Duodenal mucosa (tissue), 2 donors: ENCODE results near the gene TMEM132C.

Source experiments
- H3K27ac ChIP-seq: one replicate; pipeline ENCODE4 v1.7.0; 2013; ENCODE audit warnings: low read depth, low read length
- H3K27me3 ChIP-seq, 2 donors: one replicate each; pipeline ENCODE4 v1.7.0; 2013; ENCODE audit warnings: low read length in 2 of 2, control low read depth in 1 of 2; ENCODE audit not compliant: insufficient read depth in 2 of 2, control insufficient read depth in 1 of 2
- H3K36me3 ChIP-seq, 2 donors: one replicate each; pipeline ENCODE4 v1.7.0; 2013; ENCODE audit warnings: low read length in 2 of 2, control low read depth in 1 of 2; ENCODE audit not compliant: insufficient read depth in 2 of 2, control insufficient read depth in 1 of 2
- H3K4me1 ChIP-seq, 2 donors: one replicate each; pipeline ENCODE4 v1.7.0; 2013; ENCODE audit warnings: low read length in 2 of 2, control low read depth in 1 of 2; ENCODE audit not compliant: insufficient read depth in 2 of 2, control insufficient read depth in 1 of 2
- H3K4me3 ChIP-seq, 2 donors: one replicate each; pipeline ENCODE4 v1.7.0; 2013; ENCODE audit warnings: low read length in 2 of 2, low read depth in 1 of 2
- H3K9ac ChIP-seq, 2 donors: one replicate each; pipeline ENCODE4 v1.7.0; 2013; ENCODE audit warnings: low read length in 2 of 2, low read depth in 1 of 2
- H3K9me3 ChIP-seq, 2 donors: one replicate each; pipeline ENCODE4 v1.7.0; 2013; ENCODE audit warnings: low read length in 2 of 2, control low read depth in 1 of 2; ENCODE audit not compliant: control insufficient read depth in 1 of 2

TMEM132C gene

DNA sequence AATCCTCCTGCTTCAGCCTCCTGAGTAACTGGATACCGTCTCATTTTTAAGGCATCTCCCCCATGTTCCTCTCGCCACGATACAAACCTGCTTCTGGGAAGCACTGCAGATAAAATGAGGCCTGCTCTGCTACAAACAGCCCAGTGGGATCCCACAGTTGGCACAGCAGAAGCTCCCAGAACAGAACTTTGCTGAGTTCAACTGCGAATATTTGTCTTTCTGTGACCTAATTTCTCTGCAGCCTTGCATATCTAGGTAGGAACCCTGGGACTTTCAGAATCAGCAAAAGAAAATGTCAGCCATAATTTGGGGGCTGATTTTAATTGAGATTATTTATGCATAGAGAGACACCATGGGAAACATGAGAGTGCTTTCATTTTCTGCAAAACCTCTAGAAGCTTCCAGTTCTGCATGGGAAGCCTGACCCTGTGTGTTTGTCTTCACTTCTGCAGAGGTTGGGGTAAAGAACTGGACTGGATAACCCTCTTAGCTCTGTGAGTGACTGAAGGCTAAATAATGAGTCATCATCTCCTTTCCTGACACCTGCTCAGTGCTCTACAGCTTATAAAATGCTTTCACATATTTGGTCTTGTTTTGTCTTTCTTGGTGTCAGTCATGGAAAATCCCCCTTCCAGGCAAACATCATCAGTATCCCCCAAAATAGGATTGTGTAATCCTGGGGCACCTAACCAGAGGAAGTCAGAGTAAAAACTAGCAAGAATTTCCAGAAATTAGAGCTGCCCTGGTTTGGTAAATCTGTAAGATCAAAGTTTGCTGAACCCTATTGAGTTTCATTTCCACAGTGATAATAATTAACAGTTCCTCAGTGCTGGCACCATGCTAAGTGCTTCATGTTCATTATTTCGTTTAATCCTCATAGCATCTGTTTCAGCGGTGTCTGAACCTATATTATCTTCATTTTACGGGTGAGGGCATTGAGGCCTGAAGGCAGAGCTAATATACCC, 371.0 kb downstream of the TMEM132C start:
- Histone ChIP-seq H3K36me3 (no peaks in the 10 kb centered on the region), H3K9me3 (peaks cover 0 to 2% of the 10 kb centered on the region in 2 donors), H3K4me1 (peaks cover 7 to 10% of the 10 kb centered on the region in 2 donors), H3K4me3 (peak overlapping the region in 1 of 2 donors; percentile 2), H3K27me3 (no peaks in the 10 kb centered on the region), H3K27ac (no peak overlapping the region), H3K9ac (no peak overlapping the region)

- Histone ChIP-seq H3K4me1 (peaks cover 7 to 12% of the 10 kb centered on the region in 2 donors), H3K27ac (no peak overlapping the region), H3K9me3 (peaks cover 0 to 2% of the 10 kb centered on the region in 2 donors), H3K36me3 (no peaks in the 10 kb centered on the region), H3K9ac (no peak overlapping the region), H3K4me3 (no peak overlapping the region), H3K27me3 (no peaks in the 10 kb centered on the region)
These were observed 372.1 kb downstream of the TMEM132C start for GRCh38 chr12:128639089-128639488.

DNA sequence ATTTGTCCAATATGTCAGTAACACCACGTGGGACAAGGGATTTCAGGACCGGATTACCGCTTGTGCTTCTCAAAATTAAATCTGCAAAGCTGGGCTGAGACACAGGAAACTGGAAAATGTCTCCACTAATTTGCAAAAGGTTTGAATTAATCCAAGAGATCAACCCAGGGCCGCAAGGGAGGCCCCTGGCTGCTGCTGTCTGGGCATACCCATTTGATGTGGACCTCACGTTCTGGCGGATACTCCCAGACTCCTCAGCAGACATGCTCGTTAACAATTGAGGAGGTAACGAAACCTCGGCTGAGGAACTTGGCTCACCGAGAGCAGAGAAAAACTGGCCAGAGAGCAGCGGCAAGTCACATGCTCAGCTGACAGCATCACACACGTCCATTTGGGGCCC, 376.2 kb downstream of the TMEM132C start:
- Histone ChIP-seq H3K9ac (no peak overlapping the region), H3K4me1 (peaks cover under 1 to 8% of the 10 kb centered on the region in 2 donors)

GRCh38 chr12:128644664-128645296, 377.8 kb downstream of the TMEM132C start:
- Histone ChIP-seq H3K27me3 (no peaks in the 10 kb centered on the region), H3K4me3 (no peak overlapping the region), H3K27ac (no peak overlapping the region), H3K9me3 (no peaks in the 10 kb centered on the region), H3K36me3 (no peaks in the 10 kb centered on the region), H3K9ac (no peak overlapping the region), H3K4me1 (peaks cover 0 to 7% of the 10 kb centered on the region in 2 donors)

More for the DNA sequence above, 376.2 kb downstream of the TMEM132C start:
- Histone ChIP-seq H3K36me3 (no peaks in the 10 kb centered on the region), H3K27ac (no peak overlapping the region), H3K27me3 (no peaks in the 10 kb centered on the region), H3K9me3 (peaks cover 0 to 2% of the 10 kb centered on the region in 2 donors), H3K4me3 (no peak overlapping the region)

GRCh38 chr12:128649902-128650301, 382.9 kb downstream of the TMEM132C start:
- H3K27me3 ChIP-seq: no peaks in the 10 kb centered on the region
- H3K9me3 ChIP-seq: no peaks in the 10 kb centered on the region
- H3K9ac ChIP-seq: no peak overlapping the region
- no peak overlapping the region for H3K27ac ChIP-seq
- no peak overlapping the region for H3K4me3 ChIP-seq
- no peaks in the 10 kb centered on the region for H3K36me3 ChIP-seq
- H3K4me1 ChIP-seq: no peaks in the 10 kb centered on the region

- no peaks in the 10 kb centered on the region for H3K9me3 ChIP-seq
These were observed 385.3 kb downstream of the TMEM132C start for GRCh38 chr12:128652136-128652751.

GRCh38 chr12:128654468-128654867, 387.5 kb downstream of the TMEM132C start:
- no peaks in the 10 kb centered on the region for H3K9me3 ChIP-seq
- H3K27ac ChIP-seq: no peak overlapping the region
- no peak overlapping the region for H3K4me3 ChIP-seq
- no peak overlapping the region for H3K9ac ChIP-seq
- no peaks in the 10 kb centered on the region for H3K36me3 ChIP-seq
- no peaks in the 10 kb centered on the region for H3K4me1 ChIP-seq
- no peaks in the 10 kb centered on the region for H3K27me3 ChIP-seq

More at GRCh38 chr12:128652136-128652751, 385.3 kb downstream of the TMEM132C start:
- H3K27ac ChIP-seq: no peak overlapping the region
- H3K9ac ChIP-seq: no peak overlapping the region
- no peaks in the 10 kb centered on the region for H3K27me3 ChIP-seq
- no peaks in the 10 kb centered on the region for H3K4me1 ChIP-seq
- no peak overlapping the region for H3K4me3 ChIP-seq
- no peaks in the 10 kb centered on the region for H3K36me3 ChIP-seq

GRCh38 chr12:128657378-128657777, 390.4 kb downstream of the TMEM132C start:
- peaks cover 18 to 25% of the 10 kb centered on the region in 2 donors for H3K4me1 ChIP-seq
- no peaks in the 10 kb centered on the region for H3K36me3 ChIP-seq
- no peak overlapping the region for H3K4me3 ChIP-seq
- no peaks in the 10 kb centered on the region for H3K27me3 ChIP-seq
- H3K9ac ChIP-seq: no peak overlapping the region
- H3K27ac ChIP-seq: no peak overlapping the region
- H3K9me3 ChIP-seq: no peaks in the 10 kb centered on the region

GRCh38 chr12:128660532-128661225, 393.7 kb downstream of the TMEM132C start:
- H3K9me3 ChIP-seq: peaks cover 2% of the 10 kb centered on the region in 2 donors
- H3K27ac ChIP-seq: no peak overlapping the region
- peaks cover 21 to 30% of the 10 kb centered on the region in 2 donors for H3K4me1 ChIP-seq
- peak overlapping the region in 1 of 2 donors; percentile 19 for H3K4me3 ChIP-seq
- H3K9ac ChIP-seq: no peak overlapping the region
- no peaks in the 10 kb centered on the region for H3K27me3 ChIP-seq
- H3K36me3 ChIP-seq: no peaks in the 10 kb centered on the region
